Spleen (tissue), 11 donors: ENCODE results near the gene BANK1. TPM values are rescaled to one million over a fixed set of nuclear protein-coding genes. Genes with fewer than 3 reads are reported as not detected.

Experiments
- DNase-seq: peaks from one replicate; pipeline ENCODE4 v3.0.0-alpha.2; 2020
- H3K27ac ChIP-seq, 8 donors: fragments of 200-600 bp; sonication (generic) in 7 of 8; 1 replicate in 4 of 8; 2 replicates in 4 of 8; pipeline versions ENCODE4 v1.5.0 to v1.8.0; 2016 to 2021; ENCODE audit warnings: inconsistent platforms in 4 of 8, mild to moderate bottlenecking in 4 of 8, moderate library complexity in 1 of 8
- H3K27me3 ChIP-seq, 7 donors: fragments of 200-600 bp; sonication (generic) in 6 of 7; replicated peaks in 1 of 7; 1 replicate in 4 of 7; 2 replicates in 3 of 7; pipeline versions ENCODE4 v1.5.0 to v1.8.0; 2016 to 2021; ENCODE audit warnings: inconsistent platforms in 3 of 7, mild to moderate bottlenecking in 1 of 7
- H3K36me3 ChIP-seq, 6 donors: fragments of 200-600 bp; sonication (generic) in 5 of 6; 1 replicate in 4 of 6; 2 replicates in 2 of 6; pipeline versions ENCODE4 v1.5.0 to v1.8.0; 2016 to 2021; ENCODE audit warnings: inconsistent platforms in 2 of 6
- H3K4me1 ChIP-seq, 6 donors: fragments of 200-600 bp; sonication (generic) in 5 of 6; 1 replicate in 3 of 6; 2 replicates in 3 of 6; pipeline versions ENCODE4 v1.5.0 to v1.8.0; 2016 to 2021; ENCODE audit warnings: inconsistent platforms in 3 of 6
- H3K4me3 ChIP-seq, 8 donors: fragments of 200-600 bp; sonication (generic) in 7 of 8; 1 replicate in 4 of 8; 2 replicates in 4 of 8; pipeline versions ENCODE4 v1.5.0 to v1.8.0; 2016 to 2021; ENCODE audit warnings: inconsistent platforms in 4 of 8, mild to moderate bottlenecking in 4 of 8, moderate library complexity in 2 of 8
- H3K9me3 ChIP-seq, 8 donors: fragments of 200-600 bp; sonication (generic) in 7 of 8; 1 replicate in 4 of 8; 2 replicates in 4 of 8; pipeline versions ENCODE4 v1.5.0 to v1.8.0; 2016 to 2021; ENCODE audit warnings: inconsistent platforms in 4 of 8
- POLR2A ChIP-seq, 3 donors: fragments of 450-650 bp; IDR thresholded peaks; one replicate each; pipeline ENCODE4 v1.5.1; 2017; ENCODE audit warnings: antibody characterized with exemption in 3 of 3, mild to moderate bottlenecking in 1 of 3
- POLR2AphosphoS5 ChIP-seq, 3 donors: sonication (generic); formaldehyde crosslinking; IDR thresholded peaks; one replicate each; pipeline ENCODE4 v1.5.1; 2017; ENCODE audit warnings: antibody characterized with exemption in 3 of 3
- WGBS, 5 donors: extraction: QIAGEN DNeasy Blood & Tissue Kit in 3 of 5; methylation state at CpG; one replicate each; pipeline versions ENCODE4 v1.1.5 to v1.1.7; 2013 to 2018; 5-methylcytosine and 5-hydroxymethylcytosine counted together
- intact Hi-C: fragments of 100-400 bp; cut with DNase I; formaldehyde crosslinking; loops from one replicate; pipeline ENCODE4 v1.15.0; 2023; ENCODE audit warnings: low total_unique reads
- polyA plus RNA-seq, 3 donors: library from polyadenylated mRNA; stranded (reverse); fragments of 200-250 nt; gene quantifications; one replicate each; pipeline ENCODE4 v1.2.1, GENCODE V29; 2013
- total RNA-seq, 7 donors: library from RNA; depleted of rRNA in 3 of 7; stranded (reverse); fragments of >200 nt in 3 of 7; fragmentation: NEBNext Ultra II Directional in 4 of 7; extraction: Animal tissue kit (Norgen Biotek cat#: 25700) in 4 of 7; gene quantifications; one replicate each; pipeline versions ENCODE4 v1.1.0 to v1.2.1, GENCODE V29; 2016 to 2021
- TF ChIP-seq, protein P1 (sequence below), 11 experiments: fragments of 200-600 bp in 7 of 11; fragments of 450-650 bp in 4 of 11; sonication (generic) in 4 of 11; IDR thresholded peaks in 8 of 11; conservative IDR thresholded peaks in 3 of 11; 1 replicate in 7 of 11; 2 replicates in 4 of 11; pipeline versions ENCODE4 v1.4.0 to v1.8.0; 2016 to 2021; ENCODE audit warnings: antibody characterized with exemption in 11 of 11, inconsistent platforms in 4 of 11, mild to moderate bottlenecking in 1 of 11
- donor health status: healthy with polysubstance abuse.
- donor health status: DM: no; HTN: no; CAD: no; lungs with moderate emphysema.
- donor health status: DM: no; HTN: no; CAD: no.
- donor health status: Bipolar disorder and iron deficiency.
- donor health status: healthy.
- donor health status: DM: no; HTN: no; CAD: no.
- donor health status: DM: yes; HTN: yes; CAD: no.

Gene BANK1
- total and polyA plus RNA-seq, 10 donors: 105 to 208 (median 139) TPM

DNA sequence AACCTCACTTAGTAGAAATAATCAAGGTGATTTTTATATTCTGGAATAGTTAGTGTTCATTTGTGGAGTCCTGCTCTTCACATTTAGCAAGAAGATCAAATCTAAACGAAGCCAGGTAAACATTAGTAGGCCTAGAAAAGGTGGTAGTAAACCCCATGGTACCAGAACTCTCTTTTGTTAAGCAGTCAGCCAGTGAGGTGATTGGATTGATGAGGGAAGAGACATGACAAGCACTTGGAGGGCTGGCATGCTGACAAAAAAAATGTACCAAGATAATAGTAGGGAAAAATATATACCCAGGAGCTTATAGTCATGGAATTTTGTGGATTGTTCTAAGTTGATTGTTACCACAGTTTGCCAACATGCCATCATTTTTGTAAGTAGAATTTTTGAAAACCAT is 163.8 kb downstream of the BANK1 start:
- H3K36me3 ChIP-seq: peaks cover 0 to 31% (median 0%) of the 10 kb centered on the region in 6 donors
- no peak for DNase-seq
- intact Hi-C loops: no loop called here
- 60 to 85% (median 74%) methylated on average over 1 of the region's 1 CpG for WGBS, 5 donors
- H3K9me3 ChIP-seq: no peaks in the 10 kb centered on the region
- TF ChIP-seq, protein P1, sequence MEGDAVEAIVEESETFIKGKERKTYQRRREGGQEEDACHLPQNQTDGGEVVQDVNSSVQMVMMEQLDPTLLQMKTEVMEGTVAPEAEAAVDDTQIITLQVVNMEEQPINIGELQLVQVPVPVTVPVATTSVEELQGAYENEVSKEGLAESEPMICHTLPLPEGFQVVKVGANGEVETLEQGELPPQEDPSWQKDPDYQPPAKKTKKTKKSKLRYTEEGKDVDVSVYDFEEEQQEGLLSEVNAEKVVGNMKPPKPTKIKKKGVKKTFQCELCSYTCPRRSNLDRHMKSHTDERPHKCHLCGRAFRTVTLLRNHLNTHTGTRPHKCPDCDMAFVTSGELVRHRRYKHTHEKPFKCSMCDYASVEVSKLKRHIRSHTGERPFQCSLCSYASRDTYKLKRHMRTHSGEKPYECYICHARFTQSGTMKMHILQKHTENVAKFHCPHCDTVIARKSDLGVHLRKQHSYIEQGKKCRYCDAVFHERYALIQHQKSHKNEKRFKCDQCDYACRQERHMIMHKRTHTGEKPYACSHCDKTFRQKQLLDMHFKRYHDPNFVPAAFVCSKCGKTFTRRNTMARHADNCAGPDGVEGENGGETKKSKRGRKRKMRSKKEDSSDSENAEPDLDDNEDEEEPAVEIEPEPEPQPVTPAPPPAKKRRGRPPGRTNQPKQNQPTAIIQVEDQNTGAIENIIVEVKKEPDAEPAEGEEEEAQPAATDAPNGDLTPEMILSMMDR (IDR thresholded peaks at IDR 0.05 in 8 of 11, conservative IDR thresholded peaks at IDR 0.05 in 3 of 11): no peak
- TF ChIP-seq POLR2AphosphoS5 (IDR thresholded peaks at IDR 0.05): no peak
- no peak for TF ChIP-seq POLR2A (IDR thresholded peaks at IDR 0.05)
- H3K4me1 ChIP-seq: no peaks in the 10 kb centered on the region
- H3K4me3 ChIP-seq: no peak overlapping the region
- H3K27me3 ChIP-seq: no peaks in the 10 kb centered on the region
- H3K27ac ChIP-seq: no peak overlapping the region

DNA sequence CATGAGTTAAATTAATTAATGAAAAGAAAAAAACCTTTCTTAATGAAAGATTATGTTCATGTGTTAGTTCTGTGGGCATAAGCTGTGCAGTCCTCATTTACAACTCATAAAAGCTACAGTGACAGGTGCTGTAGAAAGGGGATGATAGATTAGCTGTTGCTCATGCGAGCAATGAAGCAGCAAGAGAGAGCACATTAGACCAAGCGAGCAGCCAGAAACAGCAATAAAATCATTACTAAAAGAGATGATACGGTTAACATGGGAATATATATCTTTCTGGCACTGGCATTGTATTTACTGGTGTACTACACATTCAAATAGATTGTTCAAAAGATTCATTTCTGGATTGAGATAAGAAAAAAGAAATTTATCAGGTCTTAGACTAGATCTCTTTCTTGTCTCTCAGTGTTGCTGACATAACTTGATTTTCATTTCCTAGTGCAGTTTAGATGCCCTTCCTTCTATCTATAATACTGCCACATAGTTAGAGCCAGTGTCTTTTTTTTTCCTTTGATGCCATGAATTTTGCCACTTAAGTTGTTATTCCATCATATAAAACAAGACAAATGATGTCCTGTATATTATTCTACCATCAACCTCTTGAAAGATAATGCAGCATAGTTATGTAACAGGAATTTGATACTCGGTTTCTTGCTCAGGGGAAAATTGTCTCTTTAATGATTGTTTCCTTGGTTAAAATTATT is 164.6 kb downstream of the BANK1 start:
- WGBS, 5 donors: 78 to 89% (median 83%) methylated on average over 4 of the region's 4 CpGs
- peaks cover 0 to 30% (median 0%) of the 10 kb centered on the region in 6 donors for H3K36me3 ChIP-seq
- H3K27me3 ChIP-seq: no peaks in the 10 kb centered on the region
- no peak overlapping the region for H3K4me3 ChIP-seq
- DNase-seq: no peak
- no peaks in the 10 kb centered on the region for H3K4me1 ChIP-seq
- no peaks in the 10 kb centered on the region for H3K9me3 ChIP-seq
- TF ChIP-seq, protein P1 (IDR thresholded peaks at IDR 0.05 in 8 of 11, conservative IDR thresholded peaks at IDR 0.05 in 3 of 11): no peak
- TF ChIP-seq POLR2AphosphoS5 (IDR thresholded peaks at IDR 0.05) (no peak), POLR2A (IDR thresholded peaks at IDR 0.05) (no peak)
- intact Hi-C loops: no loop called here
- no peak overlapping the region for H3K27ac ChIP-seq

DNA sequence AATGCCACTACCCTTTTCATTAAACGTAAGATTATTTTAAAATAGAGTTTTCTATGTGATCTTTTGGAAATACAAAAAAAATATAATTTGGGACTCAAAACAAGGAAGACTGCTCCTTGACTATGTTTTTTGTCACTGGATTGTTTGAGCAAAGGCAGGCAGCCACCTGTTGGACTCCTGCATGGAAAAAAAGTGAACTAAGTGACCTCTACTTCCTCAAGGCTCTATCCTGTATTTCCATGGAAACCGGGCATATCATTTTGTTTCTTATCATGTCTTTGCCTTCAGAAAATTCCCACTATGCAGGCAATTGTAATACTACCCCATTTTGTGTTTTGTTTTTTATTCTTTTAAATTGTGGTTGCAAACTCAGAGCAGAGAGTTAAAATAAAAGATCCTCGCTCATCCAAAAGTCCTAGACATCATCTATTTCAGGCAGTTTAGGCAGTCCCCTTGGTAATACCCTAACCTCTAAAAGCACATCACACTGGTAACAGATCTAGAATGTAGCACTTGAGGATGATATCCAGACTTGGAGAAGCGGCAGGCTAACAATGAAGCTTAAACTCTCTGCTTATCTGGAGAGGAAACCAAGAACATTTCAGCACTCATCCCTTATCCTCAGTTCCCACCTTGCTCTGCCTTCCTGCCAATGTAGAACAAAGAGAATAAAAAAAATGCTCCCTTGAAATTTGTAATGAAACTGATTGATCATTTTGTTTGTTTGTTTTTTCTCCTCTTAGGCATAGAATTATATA is 165.7 kb downstream of the BANK1 start:
- no peak for TF ChIP-seq POLR2A (IDR thresholded peaks at IDR 0.05)
- TF ChIP-seq, protein P1 (IDR thresholded peaks at IDR 0.05 in 8 of 11, conservative IDR thresholded peaks at IDR 0.05 in 3 of 11): no peak
- TF ChIP-seq POLR2AphosphoS5 (IDR thresholded peaks at IDR 0.05): no peak
- H3K9me3 ChIP-seq: no peaks in the 10 kb centered on the region
- no peak for DNase-seq
- H3K4me1 ChIP-seq: no peaks in the 10 kb centered on the region
- H3K27me3 ChIP-seq: no peaks in the 10 kb centered on the region
- no peak overlapping the region for H3K27ac ChIP-seq
- peaks cover 0 to 31% (median 0%) of the 10 kb centered on the region in 6 donors for H3K36me3 ChIP-seq
- intact Hi-C loops: no loop called here
- no peak overlapping the region for H3K4me3 ChIP-seq
- 76 to 85% (median 80%) methylated on average over 4 of the region's 4 CpGs for WGBS, 5 donors

DNA sequence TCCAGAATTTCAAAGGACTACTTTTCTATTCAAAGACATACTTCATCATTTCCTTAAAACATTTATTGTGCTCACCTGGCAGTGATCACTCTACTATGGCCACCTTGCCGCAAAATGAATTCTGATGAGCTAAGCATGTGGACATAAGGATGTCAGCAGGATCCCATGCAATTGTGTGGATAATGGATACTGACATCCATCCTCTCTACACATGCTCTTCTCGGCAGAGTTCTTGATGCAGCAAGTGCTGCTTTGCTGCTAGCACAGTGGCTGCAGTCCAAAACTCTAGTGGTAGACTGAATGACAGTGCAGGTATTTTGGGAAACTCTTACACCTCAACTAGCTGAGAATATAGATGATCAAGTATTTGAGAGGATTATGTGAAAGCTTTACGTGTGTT is 168.0 kb downstream of the BANK1 start:
- peaks cover 0 to 31% (median 0%) of the 10 kb centered on the region in 6 donors for H3K36me3 ChIP-seq
- no peak for DNase-seq
- TF ChIP-seq POLR2AphosphoS5 (IDR thresholded peaks at IDR 0.05) (no peak), POLR2A (IDR thresholded peaks at IDR 0.05) (no peak)
- TF ChIP-seq, protein P1 (IDR thresholded peaks at IDR 0.05 in 8 of 11, conservative IDR thresholded peaks at IDR 0.05 in 3 of 11): no peak
- H3K27me3 ChIP-seq: no peaks in the 10 kb centered on the region
- intact Hi-C loops: no loop called here
- H3K9me3 ChIP-seq: no peaks in the 10 kb centered on the region
- H3K4me1 ChIP-seq: no peaks in the 10 kb centered on the region
- no peak overlapping the region for H3K4me3 ChIP-seq
- no peak overlapping the region for H3K27ac ChIP-seq
- WGBS, 5 donors: 93 to 97% (median 94%) methylated on average over 3 of the region's 3 CpGs
